Gastrocnemius medialis (tissue), 4 donors: ENCODE data around the gene FAM114A1.

Experiments
- CTCF ChIP-seq, 5 experiments: fragments of 450-650 bp in 3 of 5; fragments of 200-600 bp in 2 of 5; sonication (generic) in 2 of 5; IDR thresholded peaks in 4 of 5; conservative IDR thresholded peaks in 1 of 5; 1 replicate in 4 of 5; 2 replicates in 1 of 5; pipeline ENCODE4 v1.5.1; 2016 to 2019; ENCODE audit warnings: antibody characterized with exemption in 5 of 5, mild to moderate bottlenecking in 3 of 5, moderate library complexity in 3 of 5
- POLR2A ChIP-seq, 2 donors: fragments of 450-650 bp; IDR thresholded peaks; one replicate each; pipeline ENCODE4 v1.6.1; 2017; ENCODE audit warnings: antibody characterized with exemption in 2 of 2, mild to moderate bottlenecking in 2 of 2, moderate library complexity in 2 of 2

- TF ChIP-seq POLR2A (IDR thresholded peaks at IDR 0.05) (no peak), CTCF (IDR thresholded peaks at IDR 0.05 in 4 of 5, conservative IDR thresholded peaks at IDR 0.05 in 1 of 5) (no peak)
These were observed 56.7 kb downstream of the FAM114A1 start for GRCh38 chr4:38924353-38924752.
